NAMALWA (cell line): ENCODE data around the gene FZD2.
A peak's percentile ranks its signal among the peaks of the same experiment; 100 is the strongest.
"Not testable (repeated sequence)": the region's sequence is repeated elsewhere in the genome, so short reads cannot be mapped to it uniquely, and the experiment has no call there.

Source experiments
- DNase-seq: peaks from one replicate; pipeline ENCODE4 v3.0.0-alpha.2; 2015; ENCODE audit warnings: low spot score

Gene FZD2

DNA sequence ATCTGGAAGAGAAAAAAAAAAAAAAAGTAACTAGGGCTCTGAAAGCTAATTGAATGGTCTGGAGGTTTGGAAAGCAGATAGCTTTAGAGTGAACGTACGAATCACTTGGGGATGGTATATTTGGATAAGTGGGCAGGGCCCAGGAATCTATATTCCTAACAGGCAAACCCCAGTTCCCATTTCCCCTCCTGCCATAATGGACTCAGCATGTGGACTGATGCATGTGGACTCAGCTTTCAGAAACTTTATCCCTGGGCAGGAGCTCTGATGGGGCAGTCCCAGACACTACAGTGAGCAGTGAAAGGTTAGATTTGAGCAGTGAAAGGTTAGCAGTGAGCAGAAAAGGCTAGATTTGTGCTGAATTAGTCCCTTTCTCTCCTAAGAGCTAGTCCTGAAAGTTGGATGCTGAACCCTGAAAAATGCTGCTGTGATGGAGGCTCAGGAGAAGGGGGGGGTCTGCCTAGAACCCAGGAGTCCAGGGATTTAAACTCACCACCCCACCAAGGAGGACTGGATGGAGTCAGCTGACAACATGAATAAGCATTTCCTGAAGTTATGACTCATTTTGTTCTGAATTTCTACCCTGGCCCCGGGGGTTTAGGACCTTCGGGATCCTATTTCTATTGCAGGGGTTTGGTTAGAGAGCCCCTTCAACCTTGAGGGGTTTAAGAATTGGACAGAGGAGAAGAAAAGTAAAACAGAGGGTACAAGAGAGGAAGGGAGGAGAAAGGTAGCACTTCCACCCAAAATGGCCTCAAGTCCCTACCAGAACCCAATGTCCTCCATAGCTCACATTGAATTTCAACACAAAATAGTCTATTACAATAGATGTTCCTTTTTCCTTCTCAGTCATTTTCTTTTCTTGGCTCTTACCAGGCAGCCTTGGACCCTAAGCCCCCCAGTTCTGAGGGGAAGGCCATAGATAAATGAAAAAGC, 10.3 kb upstream of the FZD2 start:
- no peak for DNase-seq

DNA sequence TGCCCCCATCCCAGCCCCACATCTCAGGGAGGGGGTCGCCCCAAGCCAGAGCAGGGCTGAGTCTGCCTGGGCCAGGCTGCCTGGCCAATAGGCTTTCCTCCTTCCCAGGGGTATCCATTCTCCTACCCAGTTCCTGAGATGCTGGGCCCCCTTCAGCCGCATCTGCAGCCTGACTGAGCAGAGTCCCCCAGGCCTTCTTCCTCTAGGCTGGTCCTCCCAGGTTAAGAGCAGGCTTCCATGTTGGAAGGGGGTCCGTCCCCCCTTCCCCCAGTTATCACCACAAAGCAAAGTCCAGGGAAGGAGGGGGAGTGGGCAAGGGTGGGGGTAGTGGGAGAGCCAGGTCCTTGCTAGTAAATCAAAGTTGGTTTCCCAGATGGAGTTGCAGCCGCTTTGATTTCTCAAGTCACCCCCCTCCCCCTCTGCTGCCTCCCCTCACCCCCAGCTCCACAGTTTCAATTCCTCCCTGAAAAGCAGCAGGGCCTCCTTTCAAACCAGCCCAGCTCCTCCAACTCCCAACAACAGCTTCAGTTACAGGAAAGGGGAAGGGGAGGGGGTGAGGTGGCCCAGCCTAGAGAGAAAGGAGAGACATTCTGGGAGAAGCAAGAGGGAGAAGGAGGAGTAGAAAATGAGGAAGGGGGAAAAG, 9.5 kb upstream of the FZD2 start:
- DNase-seq, result no peak

DNA sequence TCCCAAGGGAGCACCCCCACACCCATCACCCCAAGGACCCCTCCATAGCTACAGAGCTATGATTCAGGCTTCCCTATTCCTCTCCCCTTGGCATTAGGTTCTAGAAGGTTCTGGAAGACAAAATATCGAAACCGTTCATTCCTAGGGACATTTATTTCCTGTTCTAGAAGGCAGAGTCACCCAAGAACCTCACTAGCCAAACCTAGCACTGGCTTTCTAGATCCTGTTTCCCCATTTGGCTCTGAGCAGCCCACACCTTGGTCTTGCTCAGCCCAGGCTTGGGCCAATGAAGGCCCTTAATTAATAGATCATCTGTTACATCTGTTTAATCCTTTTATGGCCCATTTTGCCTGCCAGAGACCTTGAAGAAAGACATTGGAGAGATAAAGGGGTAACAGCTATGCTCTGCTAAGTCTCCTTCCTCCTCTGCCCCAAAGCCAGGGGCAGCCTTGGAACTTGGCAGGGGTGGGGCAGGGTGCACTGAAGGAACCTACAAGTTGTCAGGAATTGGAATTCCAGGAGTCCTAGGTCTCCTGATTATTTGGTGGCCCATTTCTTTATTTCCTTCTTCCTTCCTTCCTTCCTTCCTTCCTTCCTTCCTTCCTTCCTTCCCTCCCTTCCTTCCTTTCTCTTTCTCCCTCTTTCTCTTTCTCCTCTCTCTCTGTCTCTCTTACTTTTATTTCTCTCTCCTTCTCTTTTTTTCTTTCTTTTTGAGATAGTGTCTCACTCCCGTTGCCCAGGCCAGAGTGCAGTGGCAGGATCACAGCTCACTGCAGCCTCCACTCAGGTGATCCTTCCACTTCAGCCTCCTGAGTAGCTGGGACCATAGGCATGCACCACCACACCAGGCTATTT, 8.7 kb upstream of the FZD2 start:
- DNase-seq, result no peak

DNA sequence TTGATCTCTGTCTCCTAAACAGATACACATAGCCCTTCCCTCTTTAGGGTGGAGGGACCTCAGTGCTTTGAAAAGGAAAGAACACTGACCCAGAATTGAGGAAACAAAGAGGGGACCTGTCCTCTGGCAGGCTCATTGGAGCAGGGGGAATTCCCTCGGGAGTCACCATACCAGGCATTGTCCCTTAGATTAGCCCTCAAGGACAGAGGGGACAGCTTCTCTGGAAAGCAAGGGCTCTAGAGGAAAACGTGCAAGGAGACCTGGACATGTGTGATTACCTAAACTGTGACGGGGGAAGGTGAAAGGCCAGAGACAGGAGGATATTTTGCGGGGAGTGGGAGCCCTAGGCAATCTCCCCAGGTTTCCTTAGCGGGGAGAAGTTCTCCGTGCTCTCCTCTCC, 7.6 kb upstream of the FZD2 start:
- no peak for DNase-seq

DNA sequence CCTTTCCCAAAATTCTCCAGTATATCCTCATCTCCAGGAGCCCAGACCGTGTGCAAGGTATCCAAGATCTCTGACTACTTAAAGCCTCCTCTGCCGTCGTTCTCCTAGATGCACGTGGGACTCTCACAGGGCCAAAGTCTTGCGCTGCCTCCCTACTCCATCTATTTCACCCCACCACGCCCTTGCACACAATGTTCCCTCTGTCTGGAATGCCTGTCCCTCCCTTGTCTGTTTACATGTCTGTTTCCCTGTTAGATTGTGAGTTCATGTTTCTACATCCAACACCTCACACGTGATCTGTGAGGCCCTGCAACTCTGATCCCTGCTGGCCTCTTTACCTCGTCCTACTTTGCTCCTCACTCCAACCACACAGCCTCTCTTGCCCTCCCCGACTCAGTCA, 4.9 kb upstream of the FZD2 start:
- DNase-seq, result no peak

GRCh38 chr17:44555099-44555498, 2.2 kb upstream of the FZD2 start:
- no peak for DNase-seq

DNA sequence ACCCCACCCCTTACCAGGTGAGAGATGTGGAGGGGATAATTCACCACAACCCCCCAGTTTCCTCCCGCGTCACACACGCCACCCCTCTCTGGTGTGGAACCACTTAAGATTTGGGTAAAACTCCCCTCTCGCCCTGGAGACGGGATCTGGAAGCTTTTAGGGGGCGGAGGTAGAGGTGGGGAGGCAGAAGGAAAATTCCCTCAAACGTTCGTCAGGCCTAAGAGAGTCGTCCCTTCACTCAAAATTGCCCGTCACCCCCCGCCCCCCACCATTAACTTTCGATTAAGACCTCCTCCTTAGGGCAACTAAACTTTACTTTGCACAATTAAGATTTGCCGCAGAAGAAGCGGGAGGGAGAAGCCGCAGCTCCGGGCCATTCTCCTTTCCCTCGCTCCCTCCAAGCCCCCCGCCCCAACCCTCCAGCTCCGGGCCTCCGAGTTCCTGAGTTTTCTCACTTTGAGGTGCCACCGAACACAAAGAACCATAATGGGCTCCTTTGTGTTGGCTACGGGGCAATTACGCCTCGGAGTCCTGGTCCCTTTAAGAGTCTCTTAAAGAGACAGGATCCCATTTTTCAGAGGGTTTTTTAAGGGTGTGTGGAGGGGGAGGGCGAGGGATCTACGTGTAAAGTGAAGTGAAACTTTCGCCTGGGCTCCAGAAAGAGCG, 985 bp upstream of the FZD2 start:
- peak; percentile 80 for DNase-seq

DNA sequence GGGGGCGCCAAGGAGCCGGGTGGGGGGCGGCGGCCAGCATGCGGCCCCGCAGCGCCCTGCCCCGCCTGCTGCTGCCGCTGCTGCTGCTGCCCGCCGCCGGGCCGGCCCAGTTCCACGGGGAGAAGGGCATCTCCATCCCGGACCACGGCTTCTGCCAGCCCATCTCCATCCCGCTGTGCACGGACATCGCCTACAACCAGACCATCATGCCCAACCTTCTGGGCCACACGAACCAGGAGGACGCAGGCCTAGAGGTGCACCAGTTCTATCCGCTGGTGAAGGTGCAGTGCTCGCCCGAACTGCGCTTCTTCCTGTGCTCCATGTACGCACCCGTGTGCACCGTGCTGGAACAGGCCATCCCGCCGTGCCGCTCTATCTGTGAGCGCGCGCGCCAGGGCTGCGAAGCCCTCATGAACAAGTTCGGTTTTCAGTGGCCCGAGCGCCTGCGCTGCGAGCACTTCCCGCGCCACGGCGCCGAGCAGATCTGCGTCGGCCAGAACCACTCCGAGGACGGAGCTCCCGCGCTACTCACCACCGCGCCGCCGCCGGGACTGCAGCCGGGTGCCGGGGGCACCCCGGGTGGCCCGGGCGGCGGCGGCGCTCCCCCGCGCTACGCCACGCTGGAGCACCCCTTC, 484 bp downstream of the FZD2 start:
- DNase-seq, result peak; percentile 20

GRCh38 chr17:44558334-44558709, 1.0 kb downstream of the FZD2 start:
- DNase-seq, result no peak

- DNase-seq, result no peak
Measured at GRCh38 chr17:44558710-44559633, 1.7 kb downstream of the FZD2 start.

DNA sequence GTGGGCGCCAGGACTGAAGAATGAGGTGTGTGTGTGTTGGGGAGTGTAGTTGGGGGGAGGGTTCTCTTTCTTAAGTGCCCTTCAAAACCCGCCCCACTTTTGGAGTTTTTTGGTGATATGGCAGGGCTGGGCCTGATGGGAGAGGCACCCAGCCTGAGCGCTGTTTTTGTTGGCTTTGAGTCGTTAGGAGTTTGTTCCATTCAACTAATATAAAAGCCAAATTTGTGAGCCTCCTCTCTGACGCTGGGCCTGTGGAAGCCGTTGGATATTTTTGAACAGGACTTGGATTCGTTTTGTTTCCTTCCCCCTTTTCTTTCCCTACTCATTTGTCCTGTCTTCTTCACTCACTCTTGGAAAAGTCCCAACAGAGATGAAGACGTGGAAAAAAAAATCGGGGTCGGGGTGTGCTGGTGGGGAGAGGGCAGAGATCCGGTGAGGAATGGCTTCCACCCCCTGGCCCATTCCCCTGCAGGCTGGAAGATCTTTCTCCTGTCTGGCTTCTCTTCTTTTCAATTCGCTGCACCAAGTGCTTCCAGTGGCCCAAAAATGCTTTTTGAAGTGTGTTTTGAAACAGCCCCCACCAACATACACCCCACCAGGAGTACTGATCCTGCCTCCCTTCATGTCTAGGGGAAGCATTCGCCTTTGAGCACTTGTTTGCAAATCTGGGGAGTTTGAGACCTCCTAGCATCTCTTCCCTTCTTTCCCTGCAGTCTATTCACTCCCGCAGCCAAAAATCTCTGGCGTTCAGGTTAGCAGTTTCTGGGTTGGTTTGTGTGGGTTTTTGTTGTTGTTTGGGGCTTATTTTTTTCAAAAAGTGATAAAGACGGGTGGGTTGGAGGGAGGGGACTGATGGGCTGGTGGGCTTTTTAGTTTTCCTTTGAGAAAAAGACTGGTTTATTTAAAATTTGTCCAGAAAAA, 2.6 kb downstream of the FZD2 start:
- no peak for DNase-seq

- DNase-seq, result no peak
Measured at GRCh38 chr17:44561237-44561623, 3.9 kb downstream of the FZD2 start.

GRCh38 chr17:44564429-44564828, 7.1 kb downstream of the FZD2 start:
- DNase-seq, result no peak

- DNase-seq, result peak; percentile 17
Measured at GRCh38 chr17:44565866-44566443, 8.7 kb downstream of the FZD2 start.

GRCh38 chr17:44568311-44568944, 11.1 kb downstream of the FZD2 start:
- DNase-seq, result not testable (repeated sequence)

- no peak for DNase-seq
Measured at GRCh38 chr17:44568945-44569858, 11.9 kb downstream of the FZD2 start.

DNA sequence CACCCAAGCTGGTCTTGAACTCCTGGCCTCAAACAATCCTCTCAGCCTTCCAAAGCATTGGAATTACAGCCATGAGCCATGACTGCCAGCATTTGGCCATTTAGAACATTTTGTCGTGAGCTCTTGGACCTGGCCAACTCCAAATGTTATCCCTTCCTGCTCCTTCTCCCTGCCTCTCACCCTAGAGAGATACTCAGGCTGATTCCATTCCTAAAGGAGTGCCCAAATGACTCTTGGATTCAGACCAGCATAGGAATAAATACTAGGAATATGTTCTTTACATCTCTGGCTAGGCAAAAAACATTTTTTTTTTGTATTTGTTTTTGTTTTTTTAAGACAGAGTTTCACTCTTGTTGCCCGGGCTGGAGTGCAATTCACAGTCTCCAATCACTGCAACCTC, 15.5 kb downstream of the FZD2 start:
- no peak for DNase-seq
